ENCODE data around the gene RAB13.

RAB13 gene

DNA sequence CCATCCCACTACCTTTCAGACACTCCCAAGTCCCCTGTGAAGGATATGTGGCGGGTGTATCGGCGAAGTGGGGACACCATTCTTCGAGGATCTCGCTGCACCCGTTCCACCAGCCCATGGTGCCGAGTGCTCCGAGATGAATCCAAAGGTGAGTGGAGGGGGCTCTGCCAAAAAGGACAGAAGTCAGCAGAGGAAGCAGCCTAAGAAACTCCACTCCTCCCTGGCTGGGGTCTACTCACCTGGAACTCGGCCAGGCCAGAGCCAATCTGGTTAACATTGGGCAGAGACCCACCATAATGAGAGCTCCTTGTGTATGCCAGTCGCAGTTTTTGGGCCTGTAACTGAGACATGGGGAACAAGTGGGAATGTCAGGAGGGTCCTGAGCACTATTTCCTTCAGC, 31.3 kb downstream of the RAB13 start:
- DNase-seq = no peak

DNA sequence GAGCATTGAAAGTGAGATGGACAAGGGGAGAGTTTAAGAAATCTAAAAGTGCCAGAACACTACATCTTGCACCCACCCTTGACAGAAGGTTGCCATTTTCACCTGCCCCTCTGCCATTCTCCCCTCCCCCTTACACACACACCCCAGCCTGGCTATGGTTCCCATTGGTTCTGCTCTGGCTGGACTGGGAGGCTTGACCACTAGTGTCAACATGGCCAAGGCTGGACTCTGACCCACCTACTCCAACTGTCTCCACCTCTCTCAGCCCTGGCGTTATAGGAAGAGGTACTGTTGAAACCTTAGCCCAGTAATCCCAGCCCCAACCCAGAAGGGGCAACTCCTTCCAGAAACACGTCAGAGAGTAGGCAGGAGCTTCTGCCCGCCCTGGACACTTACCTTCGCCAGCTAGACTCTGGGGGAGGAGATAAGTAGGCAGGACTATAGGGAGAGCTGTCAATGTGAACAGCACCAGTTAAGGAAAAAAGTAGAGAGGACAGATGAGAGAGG, 32.2 kb downstream of the RAB13 start:
- DNase-seq = no peak

DNA sequence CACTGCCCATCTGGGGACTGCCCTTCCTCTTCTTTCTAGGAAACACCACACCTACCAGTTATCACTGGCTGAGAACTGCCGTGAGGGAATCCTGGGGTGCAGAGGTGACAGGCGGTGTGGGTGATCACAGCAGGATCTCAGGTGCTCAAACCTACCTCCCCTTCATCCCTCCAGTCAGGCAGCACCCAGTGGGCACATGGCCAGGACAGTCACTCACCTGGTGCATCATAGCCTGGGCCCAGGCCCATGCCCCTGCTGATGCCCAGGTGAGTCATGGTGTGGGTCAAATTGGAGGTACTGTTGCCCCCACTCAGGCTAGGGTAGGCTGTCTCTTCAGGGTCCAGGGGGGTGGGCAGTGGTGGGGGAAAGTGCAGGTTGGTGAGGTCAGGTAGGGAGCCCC, 34.3 kb downstream of the RAB13 start:
- no peak for DNase-seq

DNA sequence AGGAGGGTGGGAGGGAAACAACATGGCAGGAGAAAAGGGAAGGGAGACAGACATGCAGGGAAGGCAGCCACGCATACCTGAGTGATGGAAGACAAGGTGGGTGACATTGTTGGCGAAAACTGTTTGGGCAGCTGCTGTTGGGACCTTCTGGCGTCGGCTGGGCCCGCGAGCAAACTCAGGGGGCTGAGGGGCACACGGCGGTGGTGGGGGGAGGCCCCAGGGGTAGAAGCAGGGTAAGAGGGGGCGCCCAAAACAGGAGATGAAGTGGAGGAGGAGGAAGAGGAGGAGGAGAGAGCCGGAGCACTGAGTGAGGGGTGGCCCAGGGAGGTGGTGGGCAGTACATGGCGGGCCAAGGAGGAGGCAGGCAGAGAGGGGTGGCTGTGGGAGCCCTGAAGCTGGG, 35.0 kb downstream of the RAB13 start:
- DNase-seq = no peak

DNA sequence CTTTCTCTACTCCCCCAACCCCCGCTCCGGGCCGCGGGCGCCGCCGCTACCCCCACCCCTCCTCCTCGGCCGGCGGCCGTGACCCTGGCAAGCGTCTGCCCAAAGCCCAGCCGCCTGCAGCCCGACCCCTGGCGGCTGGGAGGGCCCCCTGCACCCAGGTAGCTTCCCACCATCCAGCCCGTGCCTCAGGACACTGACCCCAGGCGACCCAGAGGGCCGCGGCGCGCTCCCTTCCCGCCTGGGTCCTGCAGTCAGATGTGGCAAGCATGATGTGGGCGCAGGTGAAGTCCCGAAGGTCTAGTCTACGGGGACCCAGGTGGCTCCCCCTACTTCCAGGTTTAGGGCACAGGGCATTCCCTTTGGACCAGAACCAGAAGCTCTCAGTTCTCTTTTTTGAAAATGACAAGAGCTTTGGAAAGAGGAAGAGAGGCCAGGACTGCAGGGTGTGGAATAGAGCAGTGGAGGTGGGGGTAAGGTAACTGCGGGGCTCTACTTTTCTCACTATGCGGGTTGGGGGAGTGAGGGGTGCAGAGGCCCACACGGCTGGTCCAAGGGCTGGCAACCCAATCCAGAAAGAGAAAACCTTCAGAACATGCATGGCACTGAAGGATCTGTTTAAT, 39.4 kb downstream of the RAB13 start, which contains the start of gene DENND4B:
DENND4B (minus strand) TSS at position 97 of the 620 bp plus-strand sequence. CDS start 2,344 bp downstream, outside the sequence.
- DNase-seq = peak; percentile 89

DNA sequence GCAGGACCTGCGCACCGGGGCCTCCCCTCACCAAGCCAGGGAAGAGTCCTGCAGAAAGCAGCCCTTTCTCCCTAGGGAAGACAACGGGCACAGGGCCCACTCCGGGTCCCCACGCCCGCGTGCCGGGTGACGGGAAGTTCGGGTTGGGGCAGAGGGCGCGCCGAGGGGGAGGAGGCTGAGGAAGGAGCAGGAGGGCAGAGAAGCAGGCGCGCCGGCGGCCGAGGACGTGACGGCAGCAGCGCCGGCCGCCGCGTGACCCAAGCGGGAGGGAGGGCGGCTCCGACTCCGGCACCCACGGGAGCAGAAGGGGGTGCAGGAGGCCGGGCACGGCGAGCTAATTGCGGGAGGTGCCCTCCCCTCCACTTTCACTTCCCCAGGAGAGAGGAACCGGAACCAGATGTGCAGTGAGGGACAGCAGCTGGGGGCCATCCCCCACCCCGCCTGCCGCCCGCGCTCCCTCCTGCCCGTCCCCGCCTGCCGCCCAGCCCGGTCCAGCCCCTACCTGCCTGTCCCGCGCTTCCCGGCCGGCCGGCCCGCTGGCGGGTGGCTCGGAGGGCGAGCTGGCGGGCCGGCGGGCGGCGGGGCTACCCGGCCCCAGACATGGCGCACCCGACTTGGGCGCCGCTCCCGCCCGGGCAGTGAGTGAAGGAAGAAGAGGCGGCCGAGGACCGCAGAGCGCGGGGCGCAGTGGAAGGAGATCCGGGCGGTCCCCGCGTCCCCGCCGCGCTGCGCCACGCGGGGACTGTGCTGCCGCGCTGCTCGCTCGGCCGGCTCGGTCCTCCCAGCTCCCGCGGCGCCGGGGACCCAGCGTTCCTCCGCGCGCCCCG, 40.1 kb downstream of the RAB13 start:
- DNase-seq = peak; percentile 86

DNA sequence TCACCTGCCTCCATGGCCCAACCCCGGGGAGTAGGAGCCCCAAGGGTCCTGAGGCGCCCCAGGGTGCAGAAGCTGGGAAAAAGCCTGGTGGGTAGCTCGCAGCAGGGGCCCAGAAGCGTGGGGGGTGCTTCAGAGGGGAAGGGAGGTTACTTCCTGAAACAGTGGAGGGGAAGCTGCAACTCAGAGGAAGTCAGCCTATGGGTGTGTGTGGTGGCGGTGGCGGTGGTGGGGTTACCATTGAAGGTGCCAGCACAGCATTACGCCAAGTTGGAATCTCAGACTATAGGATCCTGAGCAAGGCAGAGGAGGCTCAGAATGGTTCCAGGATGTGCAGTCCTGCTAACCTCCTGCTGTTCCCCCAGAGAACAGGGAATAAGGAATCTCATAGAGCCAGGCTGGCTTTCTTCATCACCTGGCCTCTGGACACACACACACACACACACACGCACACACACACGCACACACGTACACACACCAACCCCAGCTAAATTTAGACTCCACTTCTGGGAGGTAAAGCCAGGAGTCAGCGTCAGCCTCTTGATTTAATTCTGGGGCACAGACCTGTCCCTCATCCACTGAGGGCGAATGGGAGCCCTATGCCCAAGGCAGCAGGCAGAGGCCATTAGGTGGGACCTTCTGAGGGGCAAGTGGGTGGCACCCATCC, 40.9 kb downstream of the RAB13 start:
- DNase-seq = peak; percentile 84

DNA sequence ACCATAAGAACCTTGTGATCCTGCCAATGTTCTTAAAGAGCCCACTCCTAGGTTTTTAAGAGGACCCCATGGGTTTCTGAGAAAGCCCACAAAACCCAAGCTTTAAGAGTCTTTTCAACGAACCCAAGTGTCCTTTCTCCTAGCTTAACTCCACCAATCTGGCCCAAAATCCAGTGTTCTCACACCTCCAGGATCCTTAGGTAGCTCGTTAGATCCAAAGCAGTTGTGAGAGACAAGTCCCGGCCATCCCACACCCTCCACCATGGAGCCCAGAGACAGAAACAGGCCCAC, 41.4 kb downstream of the RAB13 start:
- no peak for DNase-seq

DNA sequence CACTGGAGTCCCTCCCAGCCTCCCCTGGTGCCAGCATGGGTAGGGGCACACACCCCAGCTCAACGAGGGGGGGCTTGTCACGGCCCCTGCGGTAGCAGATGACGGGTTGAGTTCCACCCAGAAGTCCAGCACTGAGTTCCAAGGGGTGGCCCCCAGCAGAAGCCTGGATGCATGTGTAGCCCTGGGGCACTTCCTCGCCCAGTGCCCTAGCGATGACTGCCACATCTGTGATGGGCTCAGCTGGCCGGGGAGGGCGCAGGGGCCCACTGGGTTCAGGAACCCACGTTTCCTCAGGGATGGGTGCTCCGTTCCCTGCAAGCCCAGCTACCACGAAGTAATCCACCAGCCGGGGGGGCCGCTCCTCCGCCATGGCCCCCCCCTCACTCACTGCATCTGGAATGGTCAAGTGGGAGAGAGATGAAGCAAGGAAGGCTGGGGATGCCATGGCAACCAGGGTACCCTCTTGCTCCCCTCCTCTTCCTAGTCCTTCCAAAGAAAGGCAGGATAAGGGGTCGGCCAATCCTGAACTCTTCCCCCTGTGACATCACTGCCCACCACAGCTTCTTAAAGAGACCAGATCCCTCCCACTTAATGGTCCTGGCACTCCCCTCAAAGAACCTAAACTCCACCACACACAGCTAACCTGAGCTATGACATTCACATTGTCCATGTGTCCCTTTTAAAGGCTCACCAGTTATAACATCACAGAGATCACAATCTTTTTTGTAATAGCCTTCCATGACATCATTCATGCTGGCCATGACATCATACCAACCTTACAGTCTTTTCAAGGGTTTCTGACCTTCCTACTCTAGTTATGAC, 41.9 kb downstream of the RAB13 start:
- DNase-seq = no peak

DNA sequence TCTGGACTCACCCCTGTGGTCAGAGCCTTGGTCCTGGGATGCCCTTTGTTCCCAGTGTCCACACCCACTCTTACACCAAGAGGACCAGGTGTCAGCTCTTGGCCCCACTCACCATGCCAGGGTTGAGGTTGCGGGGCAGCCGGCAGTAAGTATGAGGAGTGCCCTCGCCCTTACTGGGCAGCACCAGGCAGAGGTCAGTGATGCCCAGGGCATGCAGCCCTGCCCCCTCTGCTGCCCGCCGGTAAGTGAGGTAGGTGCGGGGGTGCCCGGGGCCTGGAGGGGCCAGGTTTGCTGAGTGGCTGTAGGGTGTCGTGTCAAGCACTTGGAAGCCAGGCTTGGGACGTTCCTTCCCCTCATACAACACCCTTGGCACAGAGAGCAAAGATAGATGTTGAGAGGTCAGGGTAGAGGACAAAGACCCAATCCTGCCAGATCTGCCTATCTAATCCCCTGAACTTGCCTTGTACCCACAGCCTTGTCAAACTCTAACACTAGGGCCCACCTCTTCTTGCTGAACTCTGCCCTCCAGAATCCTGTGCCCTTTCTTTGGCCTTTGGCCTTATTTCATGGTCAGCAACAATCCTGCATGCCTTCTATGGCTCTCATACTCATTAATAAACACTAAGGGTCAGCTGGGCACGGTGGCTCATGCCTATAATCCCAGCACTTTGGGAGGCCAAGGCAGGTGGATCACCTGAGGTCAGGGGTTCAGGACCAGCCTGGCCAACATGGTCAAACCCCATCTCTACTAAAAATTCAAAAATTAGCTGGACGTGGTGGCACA, 43.2 kb downstream of the RAB13 start:
- DNase-seq = no peak

DNA sequence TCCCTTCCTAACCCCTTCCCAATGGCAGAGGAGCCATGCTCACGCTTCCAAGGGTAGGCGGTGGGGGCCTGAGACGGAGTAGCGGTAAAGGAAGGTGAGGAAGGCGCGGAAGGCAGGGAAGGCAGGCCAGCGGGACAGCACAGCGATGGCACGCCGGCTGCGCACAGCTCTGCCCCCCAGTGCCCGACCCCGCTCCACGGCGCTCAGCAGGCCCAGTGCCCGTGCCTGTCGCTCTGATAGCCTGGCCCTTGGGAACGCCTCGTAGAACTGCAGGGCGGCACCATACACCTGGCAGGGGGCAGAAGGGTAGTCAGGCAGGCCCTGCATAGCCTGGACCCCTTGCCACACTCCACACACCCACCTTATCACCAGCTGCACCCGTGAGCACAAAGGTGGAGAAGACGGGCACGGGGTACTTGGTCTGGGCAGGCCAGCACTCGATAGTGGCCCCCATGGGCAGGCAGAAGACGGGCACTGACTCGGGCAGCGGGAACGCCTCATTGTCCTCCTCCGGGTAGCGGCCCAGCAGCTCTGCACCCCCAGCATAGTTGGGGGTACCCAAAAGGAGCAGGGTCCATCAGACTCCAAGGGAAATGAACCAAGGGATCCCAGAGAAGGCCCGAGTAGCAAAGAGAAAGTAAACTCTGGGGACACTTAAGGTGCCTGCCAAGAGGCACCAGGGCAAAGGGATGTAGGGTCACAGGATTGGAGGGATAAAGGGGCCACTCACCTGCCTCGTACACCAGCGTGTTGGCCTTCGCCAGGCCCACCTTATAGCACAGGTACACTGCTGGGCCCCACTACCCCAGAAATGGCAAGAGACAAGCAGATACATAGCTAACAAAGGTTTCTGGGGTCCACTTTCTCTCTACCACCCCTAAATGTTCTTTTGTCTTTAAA, 44.1 kb downstream of the RAB13 start:
- no peak for DNase-seq

DNA sequence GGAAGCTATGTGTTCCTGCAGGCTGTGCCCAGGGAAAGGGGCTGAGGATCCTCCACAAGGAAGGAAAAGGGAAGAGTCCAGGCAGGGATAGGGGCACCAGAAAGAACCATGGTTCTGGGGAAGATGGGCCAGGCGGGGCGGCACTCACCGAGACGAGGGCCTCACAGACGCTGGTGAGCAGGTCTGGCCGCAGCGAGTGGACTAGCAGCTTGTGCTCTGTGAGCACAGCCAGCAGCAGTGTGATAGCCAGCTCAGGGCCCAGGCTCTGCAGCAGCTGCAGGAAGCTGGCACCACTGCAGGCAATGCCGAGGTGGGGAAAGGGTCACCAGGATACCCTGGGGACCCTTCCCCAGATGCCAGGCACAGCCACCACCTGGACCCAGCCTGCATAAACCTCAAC, 45.4 kb downstream of the RAB13 start:
- DNase-seq = no peak

DNA sequence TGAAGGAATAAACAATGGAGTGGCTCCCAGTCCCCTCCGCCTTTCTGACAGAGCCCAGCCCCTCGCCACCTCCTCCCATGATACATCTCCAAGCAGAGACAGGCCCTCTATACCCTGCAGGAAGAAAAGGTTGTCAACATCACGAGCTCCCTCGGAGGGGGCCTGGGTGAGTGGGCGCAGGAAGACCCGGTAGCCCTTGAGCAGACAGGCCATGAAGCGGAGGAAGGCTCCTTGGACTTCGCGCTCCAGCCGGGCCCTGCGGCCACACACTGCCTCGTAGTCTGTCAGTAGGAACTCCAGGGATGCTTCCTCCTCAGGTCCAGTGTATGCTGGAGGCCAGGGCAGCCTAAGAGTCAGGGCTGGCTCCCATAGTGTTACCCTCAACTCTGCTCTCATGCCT, 46.7 kb downstream of the RAB13 start:
- no peak for DNase-seq

DNA sequence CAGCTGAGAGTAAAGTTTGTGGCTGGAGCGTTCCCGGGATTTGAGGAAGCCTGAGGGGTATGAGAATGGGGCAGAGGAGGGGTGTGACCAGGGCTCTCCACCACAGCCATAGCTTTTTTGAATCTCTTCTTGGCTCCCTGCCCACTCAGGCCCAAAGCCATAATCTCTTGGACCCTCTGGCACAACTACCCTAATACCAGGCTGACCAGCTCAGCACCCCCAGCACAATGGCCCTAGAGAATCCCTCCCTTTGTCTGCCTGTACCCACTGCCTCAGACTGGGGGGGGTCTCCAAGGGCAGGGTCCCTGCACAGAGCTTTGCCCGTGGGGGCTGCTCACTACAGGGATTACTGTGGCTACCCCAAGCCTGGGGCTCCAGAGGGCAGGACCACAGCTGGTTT, 47.1 kb downstream of the RAB13 start:
- no peak for DNase-seq

DNA sequence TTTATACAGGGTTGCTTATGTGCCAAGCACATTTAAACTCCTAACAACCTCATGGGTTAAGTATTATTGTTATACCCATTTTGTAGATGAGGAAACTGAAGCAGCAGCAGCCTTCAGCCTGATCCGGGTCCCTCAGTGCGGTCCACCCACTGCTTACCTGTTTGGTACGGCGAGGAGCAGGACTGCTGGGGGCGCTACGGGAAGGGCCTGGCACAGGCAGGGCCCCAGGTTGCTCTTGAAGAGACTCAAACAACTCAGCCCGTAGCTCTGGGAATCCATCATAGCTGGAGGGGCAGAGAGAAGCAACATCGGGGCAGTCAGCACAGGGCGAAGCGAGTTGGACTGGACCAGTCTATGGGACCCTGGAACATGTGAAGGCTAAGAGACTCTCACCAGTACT, 48.8 kb downstream of the RAB13 start:
- DNase-seq = no peak

DNA sequence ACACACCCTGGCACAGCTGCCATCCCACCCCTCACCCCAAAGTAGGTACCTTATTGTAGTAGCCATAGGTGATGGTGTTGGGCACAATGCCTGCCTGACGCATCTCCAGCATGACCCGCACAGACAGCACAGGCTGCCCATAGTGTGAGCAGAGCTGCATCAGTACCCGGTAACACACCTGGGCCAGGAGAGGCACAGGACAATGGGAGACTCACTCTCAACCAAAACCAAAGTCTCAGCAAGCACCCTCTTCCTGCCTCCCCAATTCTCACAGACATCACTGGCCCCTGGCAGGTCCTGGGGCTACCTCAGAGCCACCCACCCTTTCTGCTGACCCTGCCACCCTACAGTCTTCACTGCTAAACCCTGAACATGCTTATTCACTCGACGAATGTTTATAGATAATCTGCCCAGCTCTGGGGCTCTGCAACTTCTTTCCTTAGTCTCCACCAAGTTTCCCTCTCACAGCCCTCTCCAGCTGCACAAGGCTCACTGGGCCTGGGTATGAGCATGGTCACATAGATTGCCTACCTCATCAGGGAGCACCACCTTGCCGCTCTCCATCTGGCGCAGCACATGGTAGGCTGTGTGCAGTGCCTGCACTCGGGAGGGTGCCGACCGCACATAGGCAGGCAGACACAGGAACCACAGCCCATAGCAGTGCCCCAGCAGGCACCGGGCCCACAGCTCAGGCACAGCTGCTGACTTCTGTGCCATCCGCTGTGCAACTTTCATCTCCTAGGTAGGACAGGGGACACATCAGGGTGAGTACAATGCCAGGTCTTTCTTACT, 49.9 kb downstream of the RAB13 start:
- no peak for DNase-seq

DNA sequence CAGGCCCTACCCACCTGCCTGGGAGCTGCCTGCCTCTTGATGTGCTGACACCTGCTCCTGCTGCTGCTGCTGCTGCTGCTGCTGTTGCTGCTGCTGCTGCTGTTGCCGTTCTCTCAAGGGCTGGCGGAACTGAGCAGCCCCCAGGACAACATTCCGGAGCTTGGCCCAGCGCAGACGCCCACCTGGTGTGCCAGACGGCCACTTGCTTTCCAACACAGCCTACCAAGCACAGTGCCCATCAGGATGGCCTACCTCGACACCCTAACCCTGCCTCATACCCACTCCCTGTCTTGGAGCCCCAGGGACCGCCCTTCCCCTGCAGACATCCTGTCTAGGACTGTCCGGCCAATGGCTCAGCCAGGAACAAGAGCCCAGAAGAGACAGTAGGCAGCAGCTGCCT, 51.4 kb downstream of the RAB13 start:
- no peak for DNase-seq

DNA sequence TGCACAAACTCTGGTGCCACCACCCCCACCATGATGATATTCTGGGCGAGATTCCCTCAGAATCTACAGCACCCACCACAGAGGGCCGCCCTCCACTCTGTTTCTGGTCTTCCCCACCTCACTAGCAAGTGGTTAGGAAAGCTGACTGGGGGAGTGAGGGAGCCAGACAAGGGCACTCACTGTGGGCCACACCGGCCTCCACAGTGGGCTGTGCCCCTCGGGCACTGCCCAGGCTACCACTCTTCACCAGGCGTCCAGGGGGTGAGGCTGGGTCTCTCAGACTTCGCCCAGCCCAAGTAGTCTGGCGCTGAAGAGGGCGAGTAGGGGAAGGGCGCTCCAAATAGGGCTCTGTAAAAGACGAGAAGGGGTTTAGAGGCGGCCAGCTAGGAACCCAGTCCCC, 52.2 kb downstream of the RAB13 start:
- no peak for DNase-seq

DNA sequence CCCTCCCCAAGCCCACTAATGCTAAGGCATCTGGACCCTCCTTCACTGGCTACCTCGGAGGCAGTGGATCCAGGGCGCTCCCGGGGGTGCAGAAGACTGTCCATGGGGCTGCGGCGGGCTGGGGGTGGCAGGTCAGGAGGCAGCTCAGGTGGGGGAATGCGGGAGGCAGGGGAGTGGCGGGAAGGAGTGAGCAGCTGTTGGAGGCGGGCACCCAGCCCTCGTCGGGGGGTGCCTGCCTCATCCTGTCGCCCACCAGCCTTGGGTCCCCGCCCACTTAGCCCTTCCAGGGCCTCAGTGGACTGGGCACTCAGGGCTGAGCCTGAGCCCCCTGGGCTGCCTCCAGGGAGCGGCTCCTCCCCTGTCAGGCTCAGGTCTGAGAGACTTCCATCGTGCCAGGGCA, 52.7 kb downstream of the RAB13 start:
- DNase-seq = no peak

All from activated CD4-positive, alpha-beta T cell treated with anti-CD3 and anti-CD28 coated beads, Interleukin-10, Interleukin-2, amounts not matched to agents 100 ng/mL and 50 ng/mL, durations not matched to agents 16 hours and 8 hours (primary cell).